Ureter (tissue), 1 donor: ENCODE data around the gene ZBTB1. TPM values are rescaled to one million over a fixed set of nuclear protein-coding genes. Genes with fewer than 3 reads are reported as not detected.
"Not testable (repeated sequence)": the region's sequence is repeated elsewhere in the genome, so short reads cannot be mapped to it uniquely, and the experiment has no call there.

Source experiments
- DNase-seq: peaks from one replicate; pipeline ENCODE4 v3.0.0-alpha.2; 2020; ENCODE audit warnings: low spot score
- total RNA-seq: library from RNA; stranded (reverse); gene quantifications from one replicate; pipeline ENCODE4 v1.2.4, GENCODE V29; 2023
- donor health status: DM: yes; HTN: yes; CAD: no.

ZBTB1 gene
- total RNA-seq, 1 donor from 2014 or later, result 51.1 TPM

- DNase-seq, result no peak
Measured at GRCh38 chr14:64525354-64525753, 20.8 kb downstream of the ZBTB1 start.

GRCh38 chr14:64531567-64531966 lies 27.0 kb downstream of the ZBTB1 start:
- no peak for DNase-seq

GRCh38 chr14:64536488-64537245 lies 32.1 kb downstream of the ZBTB1 start:
- DNase-seq, result no peak

- DNase-seq, result peak; percentile 99
Measured at GRCh38 chr14:64540208-64541202, 35.9 kb downstream of the ZBTB1 start, which contains the start of gene HSPA2. TSS of gene HSPA2 (plus strand) at chr14:64540741. CDS start at chr14:64540850, 109 bp downstream.

GRCh38 chr14:64541261-64541971 lies 36.8 kb downstream of the ZBTB1 start:
- no peak for DNase-seq

- no peak for DNase-seq
Measured at GRCh38 chr14:64541972-64542835, 37.6 kb downstream of the ZBTB1 start.

- no peak for DNase-seq
Measured at GRCh38 chr14:64542836-64543201, 38.2 kb downstream of the ZBTB1 start.

- no peak for DNase-seq
Measured at GRCh38 chr14:64544607-64545312, 40.2 kb downstream of the ZBTB1 start.

GRCh38 chr14:64549016-64549415 lies 44.4 kb downstream of the ZBTB1 start:
- no peak for DNase-seq

- no peak for DNase-seq
Measured at GRCh38 chr14:64549791-64550620, 45.4 kb downstream of the ZBTB1 start, which contains the start of gene PPP1R36. TSS of gene PPP1R36 (plus strand) at chr14:64549961. CDS start at chr14:64549998, 37 bp downstream.

- no peak for DNase-seq
Measured at GRCh38 chr14:64550621-64551333, 46.2 kb downstream of the ZBTB1 start.

GRCh38 chr14:64554556-64554955 lies 50.0 kb downstream of the ZBTB1 start:
- no peak for DNase-seq

GRCh38 chr14:64556526-64556925 lies 52.0 kb downstream of the ZBTB1 start:
- no peak for DNase-seq

- DNase-seq, result not testable (repeated sequence)
Measured at GRCh38 chr14:64558216-64558615, 53.6 kb downstream of the ZBTB1 start.

GRCh38 chr14:64561631-64562030 lies 57.1 kb downstream of the ZBTB1 start:
- no peak for DNase-seq

- no peak for DNase-seq
Measured at GRCh38 chr14:64562436-64562835, 57.9 kb downstream of the ZBTB1 start.

- no peak for DNase-seq
Measured at GRCh38 chr14:64563696-64564095, 59.1 kb downstream of the ZBTB1 start.

- no peak for DNase-seq
Measured at GRCh38 chr14:64566651-64567122, 62.1 kb downstream of the ZBTB1 start.
